Measurements from ENCODE around the gene CECR2.

- TF ChIP-seq CTCF (conservative IDR thresholded peaks at IDR 0.05 in 1 of 2, IDR thresholded peaks at IDR 0.05 in 1 of 2; ENCODE audit: extremely low read depth in 1 of 2, insufficient read depth in 1 of 2, low read depth in 1 of 2, low read length in 2 of 2), result no peak
- TF ChIP-seq EZH2 (IDR thresholded peaks at IDR 0.05; ENCODE audit: borderline replicate concordance, low read length), result no peak
Observed at GRCh38 chr22:17513612-17514011, 144.4 kb downstream of the CECR2 start.
